Effector CD8-positive, alpha-beta T cell (primary cell): ENCODE data around the gene KCNH8.
"Not testable (repeated sequence)": the region's sequence is repeated elsewhere in the genome, so short reads cannot be mapped to it uniquely, and the experiment has no call there.

Experiments
- DNase-seq: peaks from one replicate; lab custom pipeline; 2025; lab: John Stamatoyannopoulos, UW

KCNH8 gene

GRCh38 chr3:19173945-19174344 is 25.6 kb downstream of the KCNH8 start:
- no peak for DNase-seq

GRCh38 chr3:19183584-19183983 is 35.3 kb downstream of the KCNH8 start:
- DNase-seq, result no peak

- DNase-seq, result no peak
Measured at GRCh38 chr3:19190126-19190525, 41.8 kb downstream of the KCNH8 start.

DNA sequence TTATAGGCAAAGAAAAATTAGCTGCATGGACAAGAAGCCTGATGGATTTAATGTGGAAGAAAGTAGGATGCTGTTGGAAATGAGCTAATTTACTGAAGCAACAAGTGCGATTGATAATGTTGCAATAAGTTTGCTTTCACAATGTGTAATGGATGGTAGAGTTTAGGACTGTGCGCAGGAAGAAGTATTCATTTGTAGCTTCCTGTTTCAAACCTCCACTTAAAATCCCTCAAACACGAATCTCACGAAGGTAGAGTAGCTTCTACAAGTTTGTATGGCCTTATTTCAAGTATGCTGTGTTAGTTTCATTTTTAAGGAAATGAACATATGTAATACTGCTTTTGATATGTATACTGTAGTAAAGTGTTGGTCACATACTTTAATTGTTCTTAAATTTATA is 42.3 kb downstream of the KCNH8 start:
- no peak for DNase-seq

DNA sequence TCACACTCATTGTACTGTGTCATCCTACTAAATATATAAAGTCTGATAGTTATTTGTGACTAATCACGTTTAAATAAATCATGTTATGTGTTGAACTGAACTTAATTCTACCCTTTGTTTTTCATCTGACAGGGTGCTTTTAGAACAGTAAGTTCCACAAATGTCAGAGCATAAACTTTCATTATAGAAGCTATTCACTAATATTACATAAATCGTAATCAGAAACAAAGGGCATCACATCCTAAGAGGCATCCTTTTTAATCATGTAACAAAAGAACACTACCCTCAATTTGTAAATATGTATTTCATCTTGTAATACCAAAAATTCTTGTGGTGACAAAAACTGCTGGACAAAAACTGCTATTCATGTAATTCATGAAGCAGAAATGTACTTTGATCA is 50.8 kb downstream of the KCNH8 start:
- no peak for DNase-seq

- DNase-seq, result no peak
Measured at GRCh38 chr3:19202303-19202702, 54.0 kb downstream of the KCNH8 start.

- DNase-seq, result no peak
Measured at GRCh38 chr3:19202754-19203153, 54.4 kb downstream of the KCNH8 start.

- no peak for DNase-seq
Measured at GRCh38 chr3:19206540-19206939, 58.2 kb downstream of the KCNH8 start.

- no peak for DNase-seq
Measured at GRCh38 chr3:19213603-19214220, 65.4 kb downstream of the KCNH8 start.

GRCh38 chr3:19215427-19215826 is 67.1 kb downstream of the KCNH8 start:
- DNase-seq, result no peak

DNA sequence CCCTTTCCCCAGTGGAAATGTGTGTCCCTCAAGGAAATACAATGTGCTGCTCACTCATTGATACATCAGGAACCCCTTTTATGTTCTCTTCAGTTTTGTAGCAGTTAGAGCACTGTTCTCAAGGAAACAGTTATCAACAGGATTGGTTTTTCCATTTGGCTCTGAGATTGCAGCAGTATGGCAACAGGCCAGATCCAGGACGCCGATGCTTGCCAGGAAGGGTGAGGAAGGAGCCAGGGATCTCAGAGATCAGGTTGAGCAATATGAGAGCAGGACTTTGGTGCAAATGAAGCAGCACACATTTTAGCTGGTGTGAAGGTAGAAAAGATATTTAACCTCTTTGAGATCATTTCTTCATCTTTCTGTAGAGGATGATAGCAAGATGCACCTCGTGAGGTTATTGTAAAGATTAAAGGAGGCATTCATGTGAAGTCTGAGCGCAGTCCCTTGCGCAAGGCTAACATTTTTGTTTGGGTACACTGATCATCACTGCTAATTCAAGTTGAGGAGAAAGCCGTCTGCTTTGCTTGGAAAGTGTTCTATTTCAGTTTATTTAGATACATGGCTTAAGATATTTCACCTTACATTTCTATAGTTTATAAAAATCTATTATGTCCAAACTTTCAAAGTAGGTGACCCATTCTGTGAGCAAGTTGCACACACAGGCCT is 68.5 kb downstream of the KCNH8 start:
- no peak for DNase-seq

DNA sequence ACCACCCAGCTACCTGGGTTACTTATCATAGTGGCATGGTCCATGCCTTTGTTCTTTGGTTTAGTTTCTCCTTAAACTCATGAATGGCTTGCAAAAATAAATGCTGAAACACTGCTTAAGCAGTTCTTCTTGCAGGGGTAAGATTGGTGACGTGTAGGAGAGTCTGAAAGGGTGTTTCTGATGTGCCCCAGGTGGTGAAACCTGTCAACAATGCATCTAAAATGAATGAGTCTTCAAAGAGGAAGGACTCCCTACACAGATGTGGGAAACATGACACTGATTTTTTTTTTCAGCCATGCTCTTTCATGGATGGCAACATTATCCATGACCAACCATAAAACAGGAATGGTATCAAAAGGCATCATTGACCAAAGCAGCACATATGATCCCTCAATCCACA is 72.0 kb downstream of the KCNH8 start:
- DNase-seq, result no peak

DNA sequence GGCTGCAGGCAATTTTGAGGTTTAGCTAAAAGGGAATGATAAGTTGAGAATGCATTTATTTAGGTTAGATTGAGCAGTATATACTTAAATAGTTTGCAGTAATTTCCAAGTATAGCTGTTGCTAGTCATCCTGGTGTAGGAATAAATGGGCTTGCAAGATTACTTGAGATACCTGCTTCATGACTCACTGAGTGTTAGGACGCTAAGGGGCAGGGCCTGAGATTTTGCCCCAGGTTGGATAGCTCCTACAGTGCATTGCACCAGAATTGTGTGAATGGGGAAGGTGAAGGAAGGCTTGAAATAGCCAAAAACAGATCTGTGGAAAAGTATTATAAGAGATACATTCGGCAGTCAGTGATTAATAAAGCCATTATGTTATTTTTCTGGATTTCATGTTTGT is 72.8 kb downstream of the KCNH8 start:
- DNase-seq, result no peak

DNA sequence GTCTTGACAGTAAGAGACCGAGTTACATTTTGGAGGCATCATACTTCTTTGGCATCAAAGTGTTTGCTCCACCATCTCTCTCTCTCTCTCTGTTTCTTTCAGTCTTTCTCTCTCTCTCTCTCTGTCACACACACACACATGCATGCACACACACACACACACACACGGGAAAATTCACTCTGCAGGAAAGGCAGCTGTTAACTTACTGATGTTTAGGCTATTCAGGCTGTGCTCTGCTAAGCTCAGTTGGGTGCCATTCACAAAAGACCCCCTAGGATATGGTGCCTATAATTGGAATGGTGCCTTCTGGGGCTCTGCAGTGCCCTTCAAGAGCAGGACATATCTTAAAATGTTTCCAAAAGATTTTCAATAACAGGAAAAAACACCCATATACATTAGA is 78.2 kb downstream of the KCNH8 start:
- no peak for DNase-seq

GRCh38 chr3:19228167-19228566 is 79.9 kb downstream of the KCNH8 start:
- DNase-seq, result no peak

DNA sequence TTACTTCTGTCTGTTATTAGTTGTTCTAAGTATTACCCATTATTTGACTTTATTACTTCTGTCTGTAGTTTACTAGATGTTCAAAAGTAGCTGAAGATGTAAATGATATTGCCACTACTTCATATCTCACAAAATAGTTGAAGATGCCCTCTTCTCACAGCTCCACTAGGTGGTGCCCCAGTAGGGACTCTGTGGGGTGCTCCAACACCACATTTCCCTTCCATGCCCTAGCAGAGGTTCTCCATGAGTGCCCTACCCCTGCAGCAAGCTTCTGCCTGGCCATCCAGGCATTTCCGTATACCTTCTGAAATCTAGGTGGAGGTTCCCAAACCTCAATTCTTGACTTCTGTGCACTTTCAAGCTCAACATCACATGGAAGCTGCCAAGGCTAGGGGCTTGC is 80.8 kb downstream of the KCNH8 start:
- no peak for DNase-seq

- DNase-seq, result not testable (repeated sequence)
Measured at GRCh38 chr3:19229881-19230280, 81.6 kb downstream of the KCNH8 start.

GRCh38 chr3:19231792-19232461 is 83.6 kb downstream of the KCNH8 start:
- DNase-seq, result no peak

DNA sequence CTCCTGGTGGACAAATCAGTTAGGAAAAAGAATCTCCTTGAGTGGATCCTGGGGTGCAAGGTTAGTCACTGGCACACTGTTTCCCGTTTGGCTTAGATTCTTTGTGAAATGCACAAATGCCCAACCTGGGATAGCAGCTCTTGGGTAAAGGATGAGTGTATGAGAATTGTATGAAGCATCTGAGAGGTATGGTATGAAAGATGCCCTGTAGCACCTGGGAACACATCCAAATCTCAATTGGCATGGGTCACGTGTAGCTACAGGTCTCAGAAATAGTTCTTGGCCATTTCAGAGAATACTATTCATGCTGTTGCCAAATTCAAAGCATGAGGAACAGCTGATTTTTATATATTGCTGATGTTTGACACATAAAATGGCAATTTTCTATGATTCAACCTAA is 84.3 kb downstream of the KCNH8 start:
- no peak for DNase-seq

DNA sequence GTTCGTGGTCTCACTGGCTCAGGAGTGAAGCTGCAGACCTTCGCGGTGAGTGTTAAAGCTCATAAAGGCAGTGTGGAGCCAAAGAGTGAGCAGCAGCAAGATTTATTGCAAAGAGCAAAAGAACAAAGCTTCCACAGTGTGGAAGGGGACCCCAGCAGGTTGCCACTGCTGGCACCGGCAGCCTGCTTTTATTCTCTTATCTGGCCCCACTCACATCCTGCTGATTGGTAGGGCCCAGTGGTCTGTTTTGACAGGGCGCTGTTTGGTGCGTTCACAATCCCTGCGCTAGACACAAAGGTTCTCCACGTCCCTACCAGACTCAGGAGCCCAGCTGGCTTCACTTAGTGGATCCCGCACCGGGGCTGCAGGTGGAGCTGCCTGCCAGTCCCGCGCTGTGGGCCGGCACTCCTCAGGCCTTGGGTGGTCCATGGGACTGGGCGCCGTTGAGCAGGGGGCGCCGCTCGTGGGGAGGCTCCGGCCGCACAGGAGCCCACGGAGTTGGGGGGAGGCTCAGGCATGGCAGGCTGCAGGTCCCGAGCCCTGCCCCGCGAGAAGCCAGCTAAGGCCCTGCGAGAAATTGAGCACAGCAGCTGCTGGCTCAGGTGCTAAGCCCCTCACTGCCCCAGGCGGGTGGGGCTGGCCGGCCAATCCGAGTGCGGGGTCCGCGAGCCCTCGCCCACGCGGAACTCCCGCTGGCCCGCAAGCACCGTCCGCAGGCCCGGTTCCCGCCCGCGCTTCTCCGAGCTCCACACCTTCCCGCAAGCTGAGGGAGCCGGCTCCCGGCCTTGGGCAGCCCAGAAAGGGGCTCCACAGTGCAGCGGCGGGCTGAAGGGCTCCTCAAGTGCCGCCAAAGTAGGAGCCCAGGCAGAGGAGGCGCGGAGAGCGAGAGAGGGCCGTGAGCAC is 85.8 kb downstream of the KCNH8 start:
- DNase-seq, result not testable (repeated sequence)

- no peak for DNase-seq
Measured at GRCh38 chr3:19248143-19248542, 99.8 kb downstream of the KCNH8 start.

- no peak for DNase-seq
Measured at GRCh38 chr3:19248767-19249166, 100.5 kb downstream of the KCNH8 start.
